PFSK-1 (cell line): ENCODE results near the gene NTM.

Experiments
- FOXP2 ChIP-seq: optimal IDR thresholded peaks from 2 replicates; pipeline ENCODE3; 2011; ENCODE audit warnings: borderline replicate concordance, control low read depth, inconsistent platforms; ENCODE audit not compliant: insufficient read depth; ENCODE audit errors: extremely low read length, extremely low read depth
- POLR2AphosphoS5 ChIP-seq: IDR thresholded peaks from 2 replicates; pipeline ENCODE4 v1.6.1; 2012; ENCODE audit warnings: low read depth, mild to moderate bottlenecking, control low read depth, low read length, moderate library complexity
- SIN3A ChIP-seq: IDR thresholded peaks from 2 replicates; pipeline ENCODE4 v1.6.1; 2012; ENCODE audit warnings: mild to moderate bottlenecking, low read length, moderate library complexity, borderline replicate concordance; ENCODE audit not compliant: insufficient read depth
- TAF1 ChIP-seq: IDR thresholded peaks from 2 replicates; pipeline ENCODE4 v1.6.1; 2012; ENCODE audit warnings: low read length, control low read depth, borderline replicate concordance; ENCODE audit not compliant: insufficient read depth
- TF ChIP-seq, protein P1 (sequence below), 2 experiments: IDR thresholded peaks; 2 replicates each; pipeline versions ENCODE4 v1.6.1 to v1.8.0; 2011 to 2012; ENCODE audit warnings: low read depth in 2 of 2, low read length in 2 of 2, control low read depth in 1 of 2, inconsistent platforms in 1 of 2, mild to moderate bottlenecking in 1 of 2, moderate library complexity in 1 of 2; ENCODE audit not compliant: insufficient read depth in 1 of 2

NTM gene

DNA sequence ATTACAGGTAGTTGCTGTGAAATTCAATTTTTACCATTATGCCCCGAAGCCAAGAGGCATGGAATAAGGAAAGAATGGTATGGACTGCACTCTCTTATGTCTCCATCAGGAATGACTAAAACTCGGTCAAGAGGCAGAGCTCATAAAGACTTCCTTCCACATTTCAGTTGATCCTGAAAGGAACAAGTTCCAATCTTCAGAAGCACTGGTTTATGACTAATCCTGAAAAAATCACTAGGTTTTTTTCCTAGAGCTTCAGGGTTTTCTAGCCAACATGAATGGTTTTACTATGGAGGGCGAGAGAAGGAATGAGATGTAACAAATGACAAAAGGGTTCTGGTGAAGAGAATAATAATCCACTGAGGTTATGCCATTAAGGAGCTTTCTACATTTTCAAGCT, 832.2 kb downstream of the NTM start:
- TF ChIP-seq POLR2AphosphoS5 (no peak), TAF1 (no peak), SIN3A (no peak), FOXP2 (no peak)
- TF ChIP-seq, protein P1, sequence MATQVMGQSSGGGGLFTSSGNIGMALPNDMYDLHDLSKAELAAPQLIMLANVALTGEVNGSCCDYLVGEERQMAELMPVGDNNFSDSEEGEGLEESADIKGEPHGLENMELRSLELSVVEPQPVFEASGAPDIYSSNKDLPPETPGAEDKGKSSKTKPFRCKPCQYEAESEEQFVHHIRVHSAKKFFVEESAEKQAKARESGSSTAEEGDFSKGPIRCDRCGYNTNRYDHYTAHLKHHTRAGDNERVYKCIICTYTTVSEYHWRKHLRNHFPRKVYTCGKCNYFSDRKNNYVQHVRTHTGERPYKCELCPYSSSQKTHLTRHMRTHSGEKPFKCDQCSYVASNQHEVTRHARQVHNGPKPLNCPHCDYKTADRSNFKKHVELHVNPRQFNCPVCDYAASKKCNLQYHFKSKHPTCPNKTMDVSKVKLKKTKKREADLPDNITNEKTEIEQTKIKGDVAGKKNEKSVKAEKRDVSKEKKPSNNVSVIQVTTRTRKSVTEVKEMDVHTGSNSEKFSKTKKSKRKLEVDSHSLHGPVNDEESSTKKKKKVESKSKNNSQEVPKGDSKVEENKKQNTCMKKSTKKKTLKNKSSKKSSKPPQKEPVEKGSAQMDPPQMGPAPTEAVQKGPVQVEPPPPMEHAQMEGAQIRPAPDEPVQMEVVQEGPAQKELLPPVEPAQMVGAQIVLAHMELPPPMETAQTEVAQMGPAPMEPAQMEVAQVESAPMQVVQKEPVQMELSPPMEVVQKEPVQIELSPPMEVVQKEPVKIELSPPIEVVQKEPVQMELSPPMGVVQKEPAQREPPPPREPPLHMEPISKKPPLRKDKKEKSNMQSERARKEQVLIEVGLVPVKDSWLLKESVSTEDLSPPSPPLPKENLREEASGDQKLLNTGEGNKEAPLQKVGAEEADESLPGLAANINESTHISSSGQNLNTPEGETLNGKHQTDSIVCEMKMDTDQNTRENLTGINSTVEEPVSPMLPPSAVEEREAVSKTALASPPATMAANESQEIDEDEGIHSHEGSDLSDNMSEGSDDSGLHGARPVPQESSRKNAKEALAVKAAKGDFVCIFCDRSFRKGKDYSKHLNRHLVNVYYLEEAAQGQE (IDR thresholded peaks at IDR 0.05; ENCODE audit: insufficient read depth in 1 of 2, low read depth in 2 of 2, low read length in 2 of 2), result no peak

DNA sequence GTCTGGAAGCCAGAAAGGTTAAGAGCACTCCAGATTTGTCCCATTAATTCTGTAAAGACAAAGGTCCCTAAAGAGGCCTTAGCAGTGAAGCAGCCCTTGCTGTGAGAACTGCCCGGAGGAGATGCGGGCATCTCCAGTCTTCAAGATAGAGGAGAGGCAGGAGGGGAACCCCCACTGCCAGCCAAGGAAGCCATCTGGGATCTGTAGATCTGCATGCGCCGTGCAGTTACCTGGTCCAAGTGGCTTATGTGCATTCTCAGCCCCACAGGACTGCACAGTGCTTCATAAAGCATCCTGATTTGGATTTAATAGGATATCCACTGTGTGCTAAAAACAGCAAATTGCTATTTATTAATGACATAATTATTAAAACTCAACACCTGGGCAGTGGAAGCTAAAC, 834.6 kb downstream of the NTM start:
- TF ChIP-seq FOXP2 (no peak), POLR2AphosphoS5 (no peak), TAF1 (no peak), SIN3A (no peak)
- TF ChIP-seq, protein P1 (IDR thresholded peaks at IDR 0.05; ENCODE audit: insufficient read depth in 1 of 2, low read depth in 2 of 2, low read length in 2 of 2), result no peak

- TF ChIP-seq FOXP2 (no peak), SIN3A (no peak), TAF1 (no peak), POLR2AphosphoS5 (no peak)
- TF ChIP-seq, protein P1 (IDR thresholded peaks at IDR 0.05; ENCODE audit: insufficient read depth in 1 of 2, low read depth in 2 of 2, low read length in 2 of 2), result no peak
These were observed 835.1 kb downstream of the NTM start for GRCh38 chr11:132205496-132205895.

DNA sequence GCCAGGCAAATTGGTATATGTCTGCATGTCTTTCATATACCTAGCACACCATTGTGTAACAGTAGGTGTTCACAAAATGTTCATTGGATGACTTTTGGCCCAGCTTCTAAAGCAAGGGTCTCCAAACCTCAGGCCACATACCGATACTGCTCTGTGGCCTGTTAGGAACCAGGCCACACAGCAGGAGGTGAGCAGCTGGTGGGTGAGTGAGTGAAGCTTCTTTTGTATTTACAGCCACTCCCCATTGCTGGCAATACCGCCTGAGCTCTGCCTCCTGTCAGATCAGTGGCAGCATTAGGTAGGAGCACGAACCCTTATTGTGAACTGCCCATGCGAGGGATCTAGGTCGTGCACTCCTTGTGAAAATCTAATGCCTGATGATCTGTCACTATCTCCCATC, 836.6 kb downstream of the NTM start:
- no peak for TF ChIP-seq SIN3A
- TF ChIP-seq TAF1, result no peak
- no peak for TF ChIP-seq POLR2AphosphoS5
- no peak for TF ChIP-seq FOXP2
- TF ChIP-seq, protein P1 (IDR thresholded peaks at IDR 0.05; ENCODE audit: insufficient read depth in 1 of 2, low read depth in 2 of 2, low read length in 2 of 2), result no peak

DNA sequence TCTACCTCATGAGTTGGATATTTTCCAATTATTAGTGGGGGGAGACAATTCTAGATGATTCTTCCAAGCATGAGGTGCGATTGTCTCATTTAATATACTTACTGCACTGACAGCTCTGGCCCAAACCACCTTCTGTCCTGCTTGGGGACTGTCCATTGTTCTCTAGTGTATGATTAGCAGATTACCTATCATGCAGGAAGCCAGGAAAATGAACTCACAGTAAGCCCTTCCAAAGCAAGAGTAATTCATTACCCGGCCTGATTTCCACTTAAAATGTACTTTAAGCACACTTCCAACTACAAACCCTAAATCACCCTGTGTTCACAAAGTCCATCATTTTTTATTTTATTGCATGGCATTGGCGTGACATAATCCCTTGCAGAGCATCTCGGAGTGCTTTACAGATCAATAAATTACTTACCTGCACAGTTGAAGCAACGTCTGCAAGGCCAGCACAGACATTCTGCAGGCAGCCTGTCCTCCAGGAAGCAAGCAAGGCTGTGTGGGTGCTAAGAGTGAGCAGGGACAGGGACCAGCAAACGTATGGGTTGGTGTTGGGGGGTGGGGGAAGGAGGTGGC, 838.2 kb downstream of the NTM start:
- TF ChIP-seq TAF1, result no peak
